H54 (cell line): ENCODE data around the gene PPP1R3G.
"Not testable (repeated sequence)": the region's sequence is repeated elsewhere in the genome, so short reads cannot be mapped to it uniquely, and the experiment has no call there.

Experiments used
- DNase-seq: peaks from one replicate; pipeline ENCODE4 v3.0.0; 2011; ENCODE audit warnings: low spot score, mixed read lengths; ENCODE audit not compliant: insufficient read length
- FAIRE-seq: peaks from 3 replicates; lab custom pipeline; 2011; peaks lifted over from hg19 to GRCh38; lab: Jason Lieb, UNC
- POLR2A ChIP-seq: IDR thresholded peaks from 2 replicates; pipeline ENCODE4 v1.6.1; 2011; ENCODE audit warnings: low read depth, mild to moderate bottlenecking, low read length

Gene PPP1R3G

DNA sequence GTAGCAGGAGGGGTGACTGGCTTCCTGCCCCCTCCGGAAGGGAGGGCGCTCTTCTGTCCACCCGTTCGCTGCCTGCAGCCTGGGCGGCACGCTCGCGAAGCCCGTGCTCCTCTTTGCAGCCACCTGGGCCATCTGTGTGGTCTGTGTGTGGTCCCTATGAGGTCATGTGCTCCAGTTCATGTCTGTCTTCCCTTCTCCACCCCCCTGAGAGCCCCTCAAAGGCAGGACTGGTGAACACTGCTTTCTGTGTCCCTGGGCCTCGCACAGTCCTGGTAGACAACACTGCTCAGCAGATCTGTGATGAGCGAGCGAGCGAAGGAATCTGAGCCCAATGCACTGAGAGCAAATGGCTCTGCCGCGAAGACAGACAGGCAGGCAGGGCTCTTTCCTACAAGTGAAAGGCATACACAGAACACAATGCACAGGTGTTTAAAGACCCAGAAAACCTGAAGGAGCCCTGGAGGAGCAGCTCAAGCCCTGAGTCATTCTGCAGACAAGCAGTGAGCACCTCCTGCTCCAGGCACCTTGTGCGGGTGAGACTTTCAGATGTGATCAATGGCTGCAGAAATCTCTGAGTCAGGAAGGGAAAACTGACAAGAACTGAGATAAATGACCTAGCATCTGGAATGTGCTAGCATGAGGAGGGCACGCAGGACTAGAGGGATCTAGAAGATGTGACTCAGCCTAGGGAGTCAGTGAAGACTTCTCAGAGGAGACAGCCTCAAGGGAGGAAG, 27.1 kb downstream of the PPP1R3G start:
- no peak for TF ChIP-seq POLR2A
- DNase-seq (peak; percentile 53), FAIRE-seq (peak; percentile 77)

DNA sequence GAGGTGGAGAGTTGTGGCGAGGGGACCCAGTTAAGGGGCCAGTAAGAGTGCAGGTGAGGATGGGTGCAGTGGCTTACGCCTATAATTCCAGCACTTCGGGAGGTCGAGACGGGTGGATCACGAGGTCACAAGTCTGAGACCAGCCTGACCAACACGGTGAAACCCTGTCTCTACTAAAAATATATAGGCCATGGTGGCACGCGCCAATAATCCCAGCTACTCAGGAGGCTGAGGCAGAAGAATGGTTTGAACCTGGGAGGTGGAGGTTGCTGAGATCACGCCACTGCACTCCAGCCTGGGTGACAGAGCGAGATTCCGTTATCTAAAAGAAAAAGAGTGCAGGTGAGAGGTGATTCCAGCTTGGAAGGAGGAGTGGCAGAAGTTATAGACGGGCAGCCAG, 28.0 kb downstream of the PPP1R3G start:
- FAIRE-seq (no peak), DNase-seq (no peak)
- TF ChIP-seq POLR2A, result no peak

DNA sequence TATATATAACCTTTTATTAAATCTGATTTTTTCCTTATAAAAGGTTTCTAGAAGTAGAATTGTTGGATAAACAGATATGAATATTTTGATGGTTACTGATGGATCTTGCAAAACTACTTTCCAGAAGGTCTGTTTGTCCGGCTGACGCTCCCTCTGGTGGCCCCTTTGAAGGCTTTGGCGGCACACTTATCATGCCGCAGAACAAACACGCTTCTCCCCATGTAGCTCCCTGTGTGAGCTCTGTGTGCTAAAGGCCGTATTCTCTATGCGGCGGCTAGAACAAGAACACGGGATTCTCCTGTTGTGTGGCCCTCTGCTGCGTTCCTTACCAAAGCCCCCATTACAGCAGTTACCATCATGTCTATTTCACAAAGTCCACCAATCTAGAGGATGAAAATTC, 30.0 kb downstream of the PPP1R3G start:
- no peak for FAIRE-seq
- no peak for TF ChIP-seq POLR2A

GRCh38 chr6:5116243-5116991, 31.3 kb downstream of the PPP1R3G start:
- FAIRE-seq, result no peak
- no peak for TF ChIP-seq POLR2A
- no peak for DNase-seq

More for the DNA sequence above, 30.0 kb downstream of the PPP1R3G start:
- DNase-seq, result no peak

DNA sequence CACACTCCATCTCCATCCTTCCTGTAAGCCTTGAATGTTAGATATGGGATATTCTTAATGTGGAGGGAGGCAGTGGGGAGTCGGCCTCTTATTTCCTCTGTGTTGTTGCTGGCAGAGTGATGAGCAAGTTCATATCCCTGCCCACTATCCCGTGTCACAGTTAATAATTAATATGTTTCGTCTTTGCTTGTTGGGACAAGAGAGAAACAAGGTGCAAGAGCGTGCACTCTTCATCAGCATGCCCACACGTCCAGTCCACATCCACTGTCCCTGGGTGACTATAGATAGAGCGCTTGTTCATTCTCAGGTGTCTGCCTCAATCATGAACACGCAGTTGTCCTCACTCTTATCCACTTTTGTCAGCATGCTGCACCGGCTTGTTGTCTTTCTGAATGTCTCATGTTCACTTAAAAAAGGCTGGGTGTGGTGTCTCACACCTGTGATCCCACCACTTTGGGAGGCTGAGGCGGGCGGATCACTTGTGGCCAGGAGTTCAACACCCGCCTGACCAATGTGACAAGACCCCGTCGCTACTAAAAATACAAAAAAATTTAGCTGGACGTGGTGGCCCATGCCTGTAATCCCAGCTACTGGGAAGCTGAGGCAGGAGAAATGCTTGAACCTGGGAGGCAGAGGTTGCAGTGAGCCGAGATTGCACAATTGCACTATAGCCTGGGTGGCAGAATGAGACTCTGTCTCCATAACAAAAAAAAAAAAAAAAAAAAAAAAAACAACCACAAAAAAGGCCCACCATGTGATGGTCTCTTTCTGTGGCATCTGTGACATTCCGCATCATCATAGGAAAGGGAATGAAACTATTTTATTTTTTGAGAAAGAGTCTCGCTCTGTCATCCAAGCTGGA, 34.2 kb downstream of the PPP1R3G start:
- no peak for TF ChIP-seq POLR2A
- FAIRE-seq, result no peak
- DNase-seq, result no peak

DNA sequence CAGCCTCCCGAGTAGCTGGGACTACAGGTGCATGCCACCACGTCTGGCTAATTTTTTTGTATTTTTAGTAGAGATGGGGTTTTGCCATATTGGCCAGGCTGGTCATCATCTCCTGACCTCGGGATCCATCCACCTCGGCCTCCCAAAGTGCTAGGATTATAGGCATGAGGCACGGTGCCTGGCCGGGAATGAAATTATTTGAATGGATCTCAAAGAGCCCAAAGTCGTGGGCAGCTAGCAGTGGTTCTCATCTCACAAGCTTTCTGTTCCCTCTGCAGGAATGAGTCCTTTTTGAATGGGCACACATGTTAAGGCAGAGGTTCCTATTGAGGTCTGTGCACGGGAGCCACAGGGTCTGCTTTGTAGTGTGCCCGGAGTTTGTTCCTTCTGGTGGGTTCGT, 34.9 kb downstream of the PPP1R3G start:
- TF ChIP-seq POLR2A, result no peak
- no peak for FAIRE-seq
- DNase-seq, result no peak

DNA sequence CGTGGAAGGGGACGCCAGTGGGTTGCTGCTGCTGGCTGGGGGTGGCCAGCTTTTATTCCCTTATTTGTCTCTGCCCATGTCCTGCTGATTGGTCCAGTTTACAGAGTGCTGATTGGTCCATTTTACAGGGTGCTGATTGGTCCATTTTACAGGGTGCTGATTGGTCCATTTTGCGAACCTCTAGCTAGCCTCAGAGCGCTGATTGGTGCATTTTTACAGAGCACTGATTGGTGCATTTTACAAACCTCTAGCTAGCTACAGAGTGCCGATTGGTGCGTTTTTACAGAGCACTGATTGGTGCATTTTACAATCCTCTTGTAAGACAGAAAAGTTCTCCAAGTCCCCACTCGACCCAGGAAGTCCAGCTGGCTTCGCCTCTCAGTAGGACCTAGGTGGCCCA, 35.4 kb downstream of the PPP1R3G start:
- DNase-seq, FAIRE-seq: not testable (repeated sequence)

DNA sequence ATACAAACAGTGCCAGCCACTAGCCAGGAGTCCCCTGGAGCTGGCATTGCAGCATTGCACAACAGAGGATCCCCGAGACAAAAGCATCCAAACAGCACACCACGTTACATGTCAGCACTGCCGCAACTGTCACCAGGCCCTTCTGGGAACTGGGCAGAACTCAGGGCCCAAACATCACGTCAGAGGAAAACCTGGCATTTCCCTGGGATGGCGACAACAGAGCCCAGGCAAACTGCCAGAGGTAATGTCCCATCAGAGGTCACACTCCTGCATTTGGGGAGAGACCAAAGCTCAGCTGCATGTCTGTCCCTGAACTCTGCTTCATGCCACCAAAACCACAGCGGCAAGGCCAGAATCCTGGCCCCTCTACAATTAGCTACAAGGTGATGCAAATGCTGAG, 36.3 kb downstream of the PPP1R3G start:
- TF ChIP-seq POLR2A, result no peak
- DNase-seq (no peak), FAIRE-seq (no peak)

- FAIRE-seq, result no peak
Measured at GRCh38 chr6:5121956-5122355, 36.8 kb downstream of the PPP1R3G start.

GRCh38 chr6:5122504-5123112, 37.5 kb downstream of the PPP1R3G start:
- no peak for DNase-seq
- FAIRE-seq, result no peak
- no peak for TF ChIP-seq POLR2A

More at GRCh38 chr6:5121956-5122355, 36.8 kb downstream of the PPP1R3G start:
- no peak for TF ChIP-seq POLR2A
- no peak for DNase-seq

DNA sequence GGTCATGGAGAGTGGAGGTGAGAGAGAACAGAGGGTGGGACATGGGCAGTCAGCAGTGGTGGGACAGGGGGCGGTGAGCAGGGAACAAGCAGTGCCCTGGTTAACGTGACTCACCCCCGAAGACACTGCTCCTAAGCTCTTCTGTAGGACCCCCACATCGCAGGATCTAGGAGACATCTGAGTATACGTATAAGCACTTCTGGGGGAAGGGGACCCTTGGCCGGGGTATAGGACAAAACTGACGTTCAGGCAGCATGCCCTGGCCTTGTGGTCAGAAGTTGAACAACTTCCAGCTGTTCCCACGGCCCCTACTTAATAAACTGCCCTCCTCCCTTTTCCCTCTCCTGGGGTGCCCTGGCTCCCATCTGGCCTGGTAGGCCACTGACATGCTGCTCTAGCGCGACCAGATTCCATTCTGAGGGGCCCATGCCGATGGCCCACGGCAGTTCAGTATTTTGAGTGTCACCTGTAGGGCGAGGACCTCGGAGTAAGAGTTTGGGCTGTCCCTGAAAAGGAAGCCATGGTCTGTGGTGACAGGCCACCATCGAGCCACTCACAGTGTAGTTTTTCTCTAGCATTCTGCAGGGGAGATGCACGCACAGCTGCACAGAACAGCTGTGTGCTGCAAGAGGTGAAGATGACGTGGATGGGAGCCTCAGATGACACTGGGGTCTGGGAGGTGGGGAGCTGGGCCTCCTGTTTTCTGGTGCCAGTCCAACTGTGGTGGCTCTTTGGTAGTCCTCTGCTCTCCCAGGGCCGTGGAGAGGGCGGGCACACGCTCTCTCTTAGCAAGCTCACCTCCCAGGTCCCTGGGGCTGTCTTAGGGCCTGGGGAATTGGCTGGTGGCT, 38.4 kb downstream of the PPP1R3G start:
- DNase-seq (no peak), FAIRE-seq (no peak)
- TF ChIP-seq POLR2A, result no peak

DNA sequence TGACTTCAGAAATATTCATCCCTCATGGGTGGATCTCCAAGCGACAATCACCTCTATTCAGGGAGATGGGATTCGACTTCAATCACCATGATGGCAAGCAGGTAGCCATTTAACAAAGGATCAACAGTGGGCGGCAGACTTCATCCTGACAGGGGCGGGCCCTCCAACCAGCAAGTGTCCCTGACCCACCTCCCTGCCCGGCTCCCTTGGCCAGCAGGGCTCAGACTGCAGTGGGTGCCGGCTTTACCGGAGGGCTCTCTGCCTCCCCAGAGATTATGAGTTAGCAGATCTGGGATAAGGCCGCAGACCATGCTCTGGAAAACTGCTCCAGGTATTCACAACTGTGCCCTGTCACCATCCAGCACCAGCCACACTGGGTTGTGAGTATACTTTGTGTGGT, 39.4 kb downstream of the PPP1R3G start:
- DNase-seq, result no peak
- no peak for FAIRE-seq
- no peak for TF ChIP-seq POLR2A

DNA sequence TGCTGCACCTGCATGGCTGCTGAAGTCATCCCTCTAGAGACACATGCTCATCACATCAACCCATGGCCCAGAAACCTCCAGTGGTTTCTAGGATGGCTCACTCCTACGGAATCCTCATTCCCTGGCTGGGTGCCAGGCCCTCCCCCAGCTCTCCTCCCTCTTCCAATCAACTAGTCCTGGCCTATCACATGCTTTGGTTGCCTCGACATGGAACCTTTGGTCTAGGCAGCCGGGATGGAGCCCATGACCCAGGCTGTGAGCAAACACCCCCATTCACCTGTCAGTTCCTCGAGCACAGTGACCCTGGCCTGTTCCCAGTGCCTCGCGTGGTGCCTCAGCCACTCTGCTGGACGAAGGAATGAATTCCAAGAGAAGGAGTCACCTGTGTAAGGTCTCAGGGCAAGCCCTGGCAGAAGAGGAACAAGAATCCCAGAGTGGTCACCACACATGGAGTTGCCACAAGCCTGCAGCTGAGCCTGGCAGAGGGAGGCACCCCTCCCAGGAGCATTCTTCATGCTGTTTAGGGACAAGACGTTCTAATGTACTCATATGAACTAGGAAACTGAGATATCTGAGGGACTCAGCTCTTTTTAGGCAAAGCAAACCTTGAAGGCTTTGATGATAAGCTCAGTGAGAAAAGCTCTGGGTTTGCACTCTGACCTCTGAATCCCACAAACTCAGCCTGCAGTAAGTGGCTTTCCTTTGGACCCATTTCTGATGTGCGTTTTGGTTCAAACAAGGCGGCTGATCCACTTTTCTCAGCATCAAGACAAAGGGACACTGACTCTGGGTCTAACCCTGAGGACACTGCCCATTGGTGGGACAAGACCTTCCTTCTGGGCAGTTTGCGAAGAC, 40.2 kb downstream of the PPP1R3G start:
- DNase-seq (peak; percentile 75), FAIRE-seq (peak; percentile 27)
- TF ChIP-seq POLR2A, result no peak
